Neural cell (in vitro differentiated cells): Measurements from ENCODE around the gene DOK4.

Source experiments
- RAD21 ChIP-seq: fragments of 450-650 bp; conservative IDR thresholded peaks from 2 replicates; pipeline ENCODE4 v1.6.1; 2014; ENCODE audit warnings: antibody characterized with exemption, mild to moderate bottlenecking, moderate library complexity
- TF ChIP-seq, protein P1 (sequence below): fragments of 450-650 bp; IDR thresholded peaks from 2 replicates; pipeline ENCODE4 v1.5.1; 2014; ENCODE audit warnings: antibody characterized with exemption, mild to moderate bottlenecking, moderate library complexity; ENCODE audit not compliant: poor library complexity, severe bottlenecking

- TF ChIP-seq, protein P1, sequence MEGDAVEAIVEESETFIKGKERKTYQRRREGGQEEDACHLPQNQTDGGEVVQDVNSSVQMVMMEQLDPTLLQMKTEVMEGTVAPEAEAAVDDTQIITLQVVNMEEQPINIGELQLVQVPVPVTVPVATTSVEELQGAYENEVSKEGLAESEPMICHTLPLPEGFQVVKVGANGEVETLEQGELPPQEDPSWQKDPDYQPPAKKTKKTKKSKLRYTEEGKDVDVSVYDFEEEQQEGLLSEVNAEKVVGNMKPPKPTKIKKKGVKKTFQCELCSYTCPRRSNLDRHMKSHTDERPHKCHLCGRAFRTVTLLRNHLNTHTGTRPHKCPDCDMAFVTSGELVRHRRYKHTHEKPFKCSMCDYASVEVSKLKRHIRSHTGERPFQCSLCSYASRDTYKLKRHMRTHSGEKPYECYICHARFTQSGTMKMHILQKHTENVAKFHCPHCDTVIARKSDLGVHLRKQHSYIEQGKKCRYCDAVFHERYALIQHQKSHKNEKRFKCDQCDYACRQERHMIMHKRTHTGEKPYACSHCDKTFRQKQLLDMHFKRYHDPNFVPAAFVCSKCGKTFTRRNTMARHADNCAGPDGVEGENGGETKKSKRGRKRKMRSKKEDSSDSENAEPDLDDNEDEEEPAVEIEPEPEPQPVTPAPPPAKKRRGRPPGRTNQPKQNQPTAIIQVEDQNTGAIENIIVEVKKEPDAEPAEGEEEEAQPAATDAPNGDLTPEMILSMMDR = no peak
- no peak for TF ChIP-seq RAD21
Observed at GRCh38 chr16:57427824-57428223, 58.5 kb downstream of the DOK4 start.
